ENCODE measurements around the gene SPARCL1.
"Not testable (repeated sequence)": the region's sequence is repeated elsewhere in the genome, so short reads cannot be mapped to it uniquely, and the experiment has no call there.

SPARCL1 gene

DNA sequence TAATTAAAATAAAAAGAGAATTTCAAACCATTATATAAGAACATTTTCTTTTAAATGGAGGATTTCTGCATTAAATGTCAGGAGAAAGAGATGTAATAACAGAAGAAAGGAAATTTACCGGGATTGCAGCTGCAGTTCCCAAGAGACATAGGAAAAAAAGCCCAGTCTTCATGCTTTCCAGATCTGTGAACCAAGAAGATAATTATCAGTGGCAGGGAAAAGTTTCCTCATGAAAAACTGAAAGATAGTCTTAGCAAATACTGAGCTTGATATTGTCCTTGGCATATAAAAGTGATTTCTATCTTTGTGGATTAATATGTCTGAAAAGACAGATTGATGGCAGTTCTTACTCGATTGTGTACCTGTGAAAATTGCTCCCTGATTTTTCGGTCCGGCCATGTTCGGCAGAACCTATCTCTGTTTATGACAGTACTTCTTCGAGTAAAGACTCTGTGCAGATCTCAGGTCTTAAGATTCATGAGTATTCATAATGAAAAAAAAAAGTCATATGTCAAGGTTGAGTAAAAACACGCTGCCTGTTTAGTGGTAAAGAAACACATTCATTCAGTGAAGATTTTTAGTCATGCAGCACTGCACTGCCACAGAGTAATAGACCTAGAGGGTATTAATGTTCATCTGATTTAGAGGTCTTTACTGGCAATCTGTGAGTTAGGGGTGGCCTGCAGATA lies 29.6 kb downstream of the SPARCL1 start:
- no peaks in the 10 kb centered on the region for H3K27me3 Mint-ChIP-seq
- no peak for ATAC-seq
- H3K4me3 Mint-ChIP-seq, result no peak overlapping the region
- DNase-seq, result no peak
- peaks cover 10% of the 10 kb centered on the region for H3K4me1 Mint-ChIP-seq
- H3K27ac Mint-ChIP-seq, result no peak overlapping the region
- no peaks in the 10 kb centered on the region for H3K36me3 Mint-ChIP-seq (ENCODE audit: low read depth)
- H3K9me3 Mint-ChIP-seq, result no peaks in the 10 kb centered on the region

DNA sequence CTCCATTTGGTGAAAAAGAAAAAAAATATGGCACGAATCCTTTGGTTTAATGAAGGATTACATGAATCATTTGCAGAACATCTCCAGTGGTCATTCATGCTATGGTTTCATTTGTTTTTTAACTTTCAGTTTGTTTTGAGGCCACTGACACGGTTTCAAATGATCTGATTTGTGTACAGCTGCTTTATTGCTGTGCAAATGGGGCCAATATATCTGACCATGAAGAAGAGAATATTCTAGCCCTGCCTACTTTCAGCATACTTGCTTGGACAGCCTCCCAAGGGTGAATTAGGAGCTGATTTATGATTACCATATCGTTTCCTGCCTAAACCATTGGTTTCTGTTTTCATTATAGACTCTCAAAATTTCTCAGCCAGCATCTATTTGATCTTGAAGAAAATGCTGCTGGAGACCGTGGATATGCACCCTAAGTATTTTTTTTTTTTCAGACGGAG lies 30.7 kb downstream of the SPARCL1 start:
- peaks cover 10% of the 10 kb centered on the region for H3K4me1 Mint-ChIP-seq
- ATAC-seq (no peak), DNase-seq (no peak)
- no peak overlapping the region for H3K27ac Mint-ChIP-seq
- no peaks in the 10 kb centered on the region for H3K36me3 Mint-ChIP-seq (ENCODE audit: low read depth)
- H3K27me3 Mint-ChIP-seq, result no peaks in the 10 kb centered on the region
- no peak overlapping the region for H3K4me3 Mint-ChIP-seq
- no peaks in the 10 kb centered on the region for H3K9me3 Mint-ChIP-seq

DNA sequence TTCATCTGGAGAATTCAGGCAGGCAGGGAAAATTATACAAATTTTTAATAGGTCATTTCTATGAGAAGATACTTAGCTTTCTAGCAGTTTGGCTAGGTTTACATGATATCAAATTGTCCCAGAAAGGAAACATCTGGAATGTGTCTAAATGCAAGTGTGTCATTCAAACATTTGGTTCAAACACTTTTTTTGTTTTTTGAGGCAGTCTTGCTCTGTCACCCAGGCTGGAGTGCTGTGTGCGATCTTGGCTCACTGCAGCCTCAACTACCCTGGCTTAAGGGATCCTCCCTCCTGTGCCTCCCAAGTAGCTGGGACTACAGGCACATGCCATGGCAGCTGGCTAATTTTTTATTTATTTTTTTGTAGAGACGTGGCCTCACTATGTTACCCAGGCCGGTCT lies 31.6 kb downstream of the SPARCL1 start:
- no peaks in the 10 kb centered on the region for H3K9me3 Mint-ChIP-seq
- H3K4me1 Mint-ChIP-seq, result peaks cover 10% of the 10 kb centered on the region
- ATAC-seq (no peak), DNase-seq (no peak)
- no peaks in the 10 kb centered on the region for H3K27me3 Mint-ChIP-seq
- no peak overlapping the region for H3K27ac Mint-ChIP-seq
- H3K36me3 Mint-ChIP-seq (ENCODE audit: low read depth), result no peaks in the 10 kb centered on the region
- no peak overlapping the region for H3K4me3 Mint-ChIP-seq

DNA sequence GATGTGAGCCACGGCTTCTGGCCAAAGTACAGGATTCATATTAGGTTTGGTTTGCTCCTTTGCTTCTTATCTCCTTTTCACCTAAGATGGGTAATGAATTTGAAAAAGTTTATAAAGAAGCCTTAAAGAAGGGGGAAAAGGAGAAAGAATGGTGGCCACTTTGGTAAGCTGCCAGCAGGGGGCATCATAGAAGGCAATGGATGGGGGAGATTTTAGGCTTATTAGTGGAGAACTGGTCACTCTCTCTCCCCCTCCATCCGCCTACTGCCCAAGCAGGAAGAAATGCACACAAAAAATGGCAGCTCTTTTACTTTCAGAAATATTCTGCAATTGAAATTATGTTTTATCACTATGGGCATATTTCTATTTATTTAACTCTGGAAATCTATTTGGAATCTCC lies 32.0 kb downstream of the SPARCL1 start:
- peak; percentile 29 for DNase-seq
- H3K4me1 Mint-ChIP-seq, result peaks cover 10% of the 10 kb centered on the region
- no peaks in the 10 kb centered on the region for H3K36me3 Mint-ChIP-seq (ENCODE audit: low read depth)
- no peak overlapping the region for H3K27ac Mint-ChIP-seq
- no peaks in the 10 kb centered on the region for H3K9me3 Mint-ChIP-seq
- no peak for ATAC-seq
- H3K4me3 Mint-ChIP-seq, result no peak overlapping the region
- no peaks in the 10 kb centered on the region for H3K27me3 Mint-ChIP-seq

DNA sequence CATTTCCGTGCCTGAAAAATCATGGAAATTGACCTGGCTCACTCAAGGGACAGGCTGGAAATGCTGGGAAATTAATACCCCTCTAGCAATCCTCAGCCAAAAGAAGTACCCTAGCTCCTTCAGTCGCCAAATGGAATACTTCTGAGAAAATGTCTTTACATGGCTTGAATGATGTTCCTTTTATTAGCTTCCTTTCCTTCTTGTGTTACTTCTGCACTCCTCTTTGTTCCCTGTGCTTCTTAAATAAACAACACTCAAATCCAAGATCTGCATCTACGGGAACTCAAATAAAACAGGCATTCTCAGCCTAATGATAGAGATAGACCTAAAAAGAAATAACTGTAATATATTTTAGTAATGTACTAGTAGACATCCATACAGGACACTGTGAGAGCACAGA lies 36.1 kb downstream of the SPARCL1 start:
- Mint-ChIP-seq H3K27me3 (no peaks in the 10 kb centered on the region), H3K4me1 (peaks cover 2% of the 10 kb centered on the region), H3K9me3 (no peaks in the 10 kb centered on the region), H3K36me3 (ENCODE audit: low read depth) (no peaks in the 10 kb centered on the region), H3K27ac (no peak overlapping the region), H3K4me3 (no peak overlapping the region)
- no peak for ATAC-seq
- no peak for DNase-seq

DNA sequence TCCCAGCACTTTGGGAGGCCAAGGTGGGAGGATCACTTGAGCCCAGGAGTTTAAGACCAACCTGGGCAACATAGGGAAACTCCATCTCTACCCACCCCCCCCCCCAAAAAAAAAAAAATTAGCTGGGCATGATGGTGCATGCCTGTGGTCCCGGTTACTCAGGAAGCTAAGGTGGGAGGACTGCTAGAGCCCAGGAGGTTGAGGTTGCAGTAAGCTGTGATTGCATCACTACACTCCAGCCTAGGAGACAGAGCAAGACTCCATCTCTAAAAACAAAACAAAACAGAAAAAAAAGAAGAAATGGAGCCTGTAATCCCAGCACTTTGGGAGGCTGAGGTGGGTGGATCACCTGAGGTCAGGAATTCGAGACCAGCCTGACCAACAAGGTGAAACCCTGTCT lies 37.3 kb downstream of the SPARCL1 start:
- H3K27me3 Mint-ChIP-seq; H3K9me3 Mint-ChIP-seq; H3K27ac Mint-ChIP-seq; DNase-seq; H3K36me3 Mint-ChIP-seq (ENCODE audit: low read depth); H3K4me3 Mint-ChIP-seq; ATAC-seq; H3K4me1 Mint-ChIP-seq: not testable (repeated sequence)

DNA sequence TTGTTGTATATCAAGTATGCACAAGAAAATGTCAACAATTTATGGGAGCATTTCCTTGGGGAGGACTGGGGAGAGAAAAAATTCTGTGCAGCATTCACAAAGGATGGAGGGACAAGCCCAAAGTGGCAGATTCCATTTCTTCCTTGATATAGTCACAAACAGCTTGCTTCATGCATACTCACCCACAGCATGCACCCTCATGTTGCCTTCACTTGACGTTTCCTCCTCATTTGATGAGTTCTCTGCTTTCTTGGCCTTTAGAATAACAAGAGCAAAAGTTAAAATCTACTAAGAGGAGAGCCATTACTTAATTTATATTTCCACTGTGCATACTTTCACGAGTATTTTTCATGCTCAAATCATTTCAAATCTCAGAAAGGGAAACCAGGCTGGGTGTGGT lies 37.7 kb downstream of the SPARCL1 start:
- Mint-ChIP-seq H3K36me3 (ENCODE audit: low read depth) (peaks cover 2% of the 10 kb centered on the region), H3K4me1 (no peaks in the 10 kb centered on the region), H3K4me3 (no peak overlapping the region), H3K27me3 (no peaks in the 10 kb centered on the region), H3K27ac (no peak overlapping the region), H3K9me3 (no peaks in the 10 kb centered on the region)
- DNase-seq (no peak), ATAC-seq (no peak)

DNA sequence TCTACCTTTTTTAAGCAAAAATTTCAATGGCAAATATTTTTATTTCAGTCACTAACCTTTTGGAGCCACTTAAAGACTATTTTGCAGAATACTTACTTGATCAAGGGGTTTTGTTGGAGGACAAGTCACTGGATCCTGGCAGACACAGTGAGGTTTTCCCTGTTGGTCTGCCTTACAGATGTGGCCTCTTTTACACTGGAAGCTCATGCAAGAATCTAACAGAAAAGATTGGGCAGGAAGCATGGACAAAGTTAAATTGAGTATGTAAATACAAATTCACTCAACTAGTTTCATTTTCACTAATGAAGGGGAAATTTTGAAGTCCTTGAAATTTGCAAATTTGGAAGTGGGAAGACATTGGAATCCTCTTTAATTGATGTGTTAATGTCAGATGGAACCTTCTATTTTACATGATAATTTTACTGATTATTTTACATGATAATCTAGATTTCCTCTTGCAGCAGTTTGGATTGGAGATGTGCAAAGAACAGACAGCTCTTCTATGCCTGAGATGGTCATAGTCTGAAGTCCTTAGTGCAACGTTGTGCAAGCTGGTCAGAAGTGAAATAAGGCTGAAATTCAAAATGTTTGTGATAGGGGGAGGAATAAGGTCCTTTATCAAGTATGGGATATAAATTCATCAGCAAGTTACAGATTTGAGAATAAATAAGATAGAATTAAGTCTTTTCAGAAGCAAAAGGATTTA lies 38.4 kb downstream of the SPARCL1 start:
- H3K36me3 Mint-ChIP-seq (ENCODE audit: low read depth), result peaks cover 2% of the 10 kb centered on the region
- no peaks in the 10 kb centered on the region for H3K27me3 Mint-ChIP-seq
- DNase-seq, result no peak
- no peak for ATAC-seq
- no peak overlapping the region for H3K4me3 Mint-ChIP-seq
- no peaks in the 10 kb centered on the region for H3K9me3 Mint-ChIP-seq
- no peak overlapping the region for H3K27ac Mint-ChIP-seq
- no peaks in the 10 kb centered on the region for H3K4me1 Mint-ChIP-seq

DNA sequence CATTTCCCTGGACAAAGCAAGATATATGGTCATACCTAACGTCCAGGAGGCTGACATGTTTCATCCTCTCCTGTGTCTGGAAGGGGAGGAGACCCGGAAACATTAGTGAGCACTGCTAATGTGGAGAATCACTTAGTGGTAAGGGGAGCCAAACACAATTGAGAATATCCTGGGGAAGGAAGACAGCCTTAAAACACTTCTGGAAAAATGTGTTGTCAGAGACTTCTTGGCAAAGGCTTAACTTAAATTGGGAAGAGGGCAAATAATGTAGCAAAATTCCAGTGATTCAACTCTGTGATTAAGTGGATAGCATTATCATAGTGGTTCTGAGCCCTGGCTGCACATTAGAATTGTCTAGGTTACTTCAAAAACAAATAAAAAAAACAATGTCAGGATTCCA lies 39.5 kb downstream of the SPARCL1 start:
- H3K9me3 Mint-ChIP-seq, result no peaks in the 10 kb centered on the region
- no peak for DNase-seq

DNA sequence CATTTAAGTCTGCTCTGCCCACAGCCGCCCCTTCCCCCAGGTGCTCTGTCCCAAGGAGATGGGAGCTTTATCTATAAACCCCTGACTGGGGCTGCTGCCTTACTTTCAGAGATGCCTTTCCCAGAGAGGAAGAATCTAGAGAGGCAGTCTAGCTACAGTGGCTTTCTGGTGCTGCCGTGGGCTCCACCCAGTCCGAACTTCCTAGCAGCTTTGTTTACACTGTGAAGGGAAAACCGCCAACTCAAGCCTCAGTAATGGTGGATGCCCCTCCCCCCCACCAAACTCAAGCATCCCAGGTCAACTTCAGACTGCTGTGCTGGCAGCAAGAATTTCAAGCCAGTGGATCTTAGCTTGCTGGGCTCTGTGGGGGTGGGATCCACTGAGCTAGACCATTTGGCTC lies 40.5 kb downstream of the SPARCL1 start:
- not testable (repeated sequence) for H3K36me3 Mint-ChIP-seq (ENCODE audit: low read depth); H3K4me3 Mint-ChIP-seq; H3K4me1 Mint-ChIP-seq; H3K9me3 Mint-ChIP-seq; H3K27me3 Mint-ChIP-seq; ATAC-seq; DNase-seq; H3K27ac Mint-ChIP-seq

More for the DNA sequence above, 39.5 kb downstream of the SPARCL1 start:
- no peaks in the 10 kb centered on the region for H3K4me1 Mint-ChIP-seq
- no peak overlapping the region for H3K27ac Mint-ChIP-seq
- no peaks in the 10 kb centered on the region for H3K27me3 Mint-ChIP-seq
- H3K4me3 Mint-ChIP-seq, result no peak overlapping the region
- H3K36me3 Mint-ChIP-seq (ENCODE audit: low read depth), result peaks cover 2% of the 10 kb centered on the region
- no peak for ATAC-seq

DNA sequence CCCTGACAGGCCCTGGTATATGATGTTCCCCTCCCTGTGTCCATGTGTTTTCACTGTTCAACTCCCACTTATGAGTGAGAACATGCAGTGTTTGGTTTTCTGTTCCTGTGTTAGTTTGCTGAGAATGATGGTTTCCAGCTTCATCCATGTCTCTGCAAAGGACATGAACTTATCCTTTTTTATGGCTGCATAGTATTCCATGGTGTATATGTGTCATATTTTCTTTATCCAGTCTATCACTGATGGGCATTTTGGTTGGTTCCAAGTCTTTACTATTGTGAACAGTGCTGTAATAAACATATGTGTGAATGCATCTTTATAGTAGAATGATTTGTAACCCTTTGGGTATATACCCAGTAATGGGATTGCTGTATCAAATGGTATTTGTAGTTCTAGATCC lies 45.9 kb downstream of the SPARCL1 start:
- DNase-seq; H3K4me3 Mint-ChIP-seq; H3K27me3 Mint-ChIP-seq; H3K27ac Mint-ChIP-seq; H3K9me3 Mint-ChIP-seq; H3K36me3 Mint-ChIP-seq (ENCODE audit: low read depth); H3K4me1 Mint-ChIP-seq; ATAC-seq: not testable (repeated sequence)

DNA sequence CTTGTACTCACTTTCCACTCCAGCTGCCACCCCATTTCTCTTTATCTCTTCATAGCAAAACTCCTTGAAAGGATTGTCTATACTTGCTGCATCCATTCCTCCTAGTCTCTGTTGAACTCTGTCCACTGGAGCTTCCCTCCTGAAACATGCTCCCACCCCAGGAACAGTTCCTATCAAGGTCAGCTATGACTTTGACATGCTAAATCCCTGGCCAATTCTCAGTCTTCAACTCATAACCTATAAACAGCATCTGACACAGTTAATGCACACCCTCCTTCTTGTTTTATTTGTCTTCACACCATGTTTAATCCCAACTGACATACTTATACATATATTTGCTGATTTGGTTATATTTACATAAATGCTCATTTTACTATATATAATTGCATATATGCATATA lies 47.8 kb downstream of the SPARCL1 start:
- Mint-ChIP-seq H3K27me3 (no peaks in the 10 kb centered on the region), H3K27ac (no peak overlapping the region), H3K9me3 (peaks cover 4% of the 10 kb centered on the region), H3K4me3 (no peak overlapping the region), H3K36me3 (ENCODE audit: low read depth) (peaks cover 1% of the 10 kb centered on the region), H3K4me1 (no peaks in the 10 kb centered on the region)
- DNase-seq (no peak), ATAC-seq (no peak)

DNA sequence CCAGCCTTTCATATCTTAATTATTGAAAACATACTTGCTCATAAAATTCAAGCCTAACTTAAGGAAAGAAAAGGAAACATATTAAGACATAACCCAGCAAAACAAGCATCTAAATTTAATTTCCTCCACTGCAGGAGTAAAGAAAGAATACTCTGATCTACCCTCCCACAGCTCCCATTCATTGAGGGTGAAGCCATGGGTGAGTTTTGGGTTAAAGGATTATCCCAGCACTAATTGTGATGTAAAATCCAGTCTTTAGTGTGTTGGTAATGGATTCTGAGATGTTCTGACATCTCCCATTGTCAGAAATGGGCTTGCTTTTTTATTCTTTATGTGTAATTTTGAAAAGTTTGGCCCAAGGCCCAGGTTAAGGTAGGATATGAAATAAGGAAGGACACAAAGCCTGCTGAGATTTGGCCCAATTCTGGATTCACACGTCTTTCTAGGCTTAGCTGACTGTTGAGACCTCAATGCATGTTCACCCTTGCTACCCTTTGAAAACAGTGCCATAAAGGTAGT lies 50.4 kb downstream of the SPARCL1 start:
- Mint-ChIP-seq H3K27ac (no peak overlapping the region), H3K4me3 (no peak overlapping the region), H3K27me3 (no peaks in the 10 kb centered on the region), H3K9me3 (peaks cover 3% of the 10 kb centered on the region), H3K36me3 (ENCODE audit: low read depth) (peaks cover 1% of the 10 kb centered on the region), H3K4me1 (no peaks in the 10 kb centered on the region)
- ATAC-seq (no peak), DNase-seq (no peak)

DNA sequence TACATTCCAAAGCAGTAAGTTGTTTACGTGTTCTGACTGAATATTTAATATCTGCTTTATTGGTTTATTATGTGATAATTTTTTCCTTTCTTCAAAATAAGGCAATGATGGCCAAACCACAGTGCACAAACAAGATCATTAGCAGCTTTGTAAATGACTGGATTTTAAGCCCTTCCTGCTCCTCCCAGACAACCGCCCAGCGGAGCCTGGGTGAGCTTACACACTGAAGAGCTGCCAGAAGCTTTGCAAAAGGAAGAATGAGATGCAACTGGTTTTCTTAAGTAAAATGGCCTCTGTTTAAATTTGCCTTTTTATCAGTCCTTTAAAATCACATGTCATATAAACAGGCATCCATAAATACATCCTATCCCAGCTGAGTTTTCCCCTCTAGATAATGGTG lies 52.2 kb downstream of the SPARCL1 start:
- Mint-ChIP-seq H3K4me1 (no peaks in the 10 kb centered on the region), H3K36me3 (ENCODE audit: low read depth) (no peaks in the 10 kb centered on the region), H3K27ac (no peak overlapping the region), H3K9me3 (no peaks in the 10 kb centered on the region), H3K4me3 (no peak overlapping the region), H3K27me3 (no peaks in the 10 kb centered on the region)
- no peak for ATAC-seq
- no peak for DNase-seq

DNA sequence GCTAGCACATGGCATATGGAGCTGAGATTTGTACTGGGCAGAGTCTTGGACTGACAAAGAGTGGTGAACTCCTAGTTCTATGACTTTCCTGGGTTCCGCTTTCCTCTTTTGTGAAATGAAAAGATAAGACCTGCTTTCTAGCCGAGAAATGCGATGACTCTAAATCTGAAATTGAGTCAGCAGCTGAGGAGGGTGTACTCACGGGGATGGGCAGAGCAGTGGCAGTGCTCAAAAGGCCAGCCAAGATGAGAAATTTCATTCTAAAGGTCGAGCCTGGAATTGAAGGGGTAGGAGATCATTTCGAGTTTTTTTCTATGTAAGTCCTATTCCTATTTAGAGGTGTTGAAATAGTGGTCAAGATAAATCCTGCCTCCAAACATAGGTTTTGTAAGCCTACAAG lies 59.8 kb downstream of the SPARCL1 start:
- no peaks in the 10 kb centered on the region for H3K27me3 Mint-ChIP-seq
- H3K27ac Mint-ChIP-seq, result no peak overlapping the region
- H3K9me3 Mint-ChIP-seq, result no peaks in the 10 kb centered on the region
- no peaks in the 10 kb centered on the region for H3K36me3 Mint-ChIP-seq (ENCODE audit: low read depth)
- DNase-seq, result no peak
- H3K4me3 Mint-ChIP-seq, result no peak overlapping the region
- ATAC-seq, result no peak
- no peaks in the 10 kb centered on the region for H3K4me1 Mint-ChIP-seq

All from activated naive CD8-positive, alpha-beta T cell treated with anti-CD3 and anti-CD28 coated beads, Interleukin-2, amount 50 U/mL, for 24 hours (primary cell).